PC-3 (cell line): ENCODE data around the gene CAB39L. TPM values are rescaled to one million over a fixed set of nuclear protein-coding genes. Genes with fewer than 3 reads are reported as not detected.
A peak's percentile ranks its signal among the peaks of the same experiment; 100 is the strongest.

Experiments
- ATAC-seq: fragments of 200-7000 bp; cut with Tn5 transposase; 2 replicates; pipeline ENCODE4 v1.9.1; 2020; ENCODE audit warnings: mild to moderate bottlenecking, moderate library complexity
- BruUV-seq: library from RNA; stranded (reverse); fragments of 400-500 nt; replicated peaks from 2 replicates; lab custom pipeline; 2021; lab: Mats Ljungman, UMichigan
- CTCF ChIA-PET: fragments of 300-600 bp; sonication (Branson Sonifier 250); formaldehyde crosslinking; loops from one replicate; lab custom pipeline; 2022; ENCODE audit warnings: antibody characterized with exemption; lab: Charles Lee
- POLR2A ChIA-PET: fragments of 300-600 bp; sonication (Branson Sonifier 250); formaldehyde crosslinking; loops from one replicate; lab custom pipeline; 2022; ENCODE audit warnings: antibody characterized with exemption; ENCODE audit not compliant: unreplicated experiment; lab: Charles Lee
- DNase-seq: peaks from one replicate; pipeline ENCODE4 v3.0.0-alpha.2; 2015
- H2AFZ ChIP-seq: fragments of 300-600 bp; sonication (generic); 2 replicates; pipeline ENCODE4 v1.6.0; 2016; ENCODE audit warnings: antibody characterized with exemption, low read length
- H3F3A ChIP-seq: fragments of 300-600 bp; sonication (generic); one replicate; pipeline ENCODE4 v1.6.0; 2017; ENCODE audit warnings: antibody characterized with exemption, low read length, control low read depth, mild to moderate bottlenecking; ENCODE audit not compliant: unreplicated experiment
- H3K27ac ChIP-seq: fragments of 300-600 bp; sonication (generic); 2 replicates; pipeline ENCODE4 v1.5.1; 2016; ENCODE audit warnings: mild to moderate bottlenecking, low read length
- H3K27me3 ChIP-seq: fragments of 300-600 bp; sonication (generic); 2 replicates; pipeline ENCODE4 v1.6.1; 2016; ENCODE audit warnings: low read length, mixed read lengths
- H3K36me3 ChIP-seq: fragments of 300-600 bp; sonication (generic); 2 replicates; pipeline ENCODE4 v1.6.1; 2016; ENCODE audit warnings: low read depth, mixed run types, low read length, mixed read lengths
- H3K4me1 ChIP-seq: fragments of 300-600 bp; sonication (generic); 2 replicates; pipeline ENCODE4 v1.5.1; 2016; ENCODE audit warnings: low read length; ENCODE audit not compliant: insufficient read depth
- H3K4me2 ChIP-seq: fragments of 300-600 bp; sonication (generic); 2 replicates; pipeline ENCODE4 v1.6.0; 2016; ENCODE audit warnings: low read length
- H3K4me3 ChIP-seq: fragments of 300-600 bp; sonication (generic); 2 replicates; pipeline ENCODE4 v1.5.1; 2016; ENCODE audit warnings: mild to moderate bottlenecking, low read length, mixed read lengths
- H3K79me2 ChIP-seq: fragments of 300-600 bp; sonication (generic); 2 replicates; pipeline ENCODE4 v1.6.1; 2017; ENCODE audit warnings: low read length, mixed read lengths
- H3K9ac ChIP-seq: fragments of 300-600 bp; sonication (generic); 2 replicates; pipeline ENCODE4 v1.6.0; 2016; ENCODE audit warnings: mild to moderate bottlenecking, low read length
- H3K9me2 ChIP-seq: fragments of 300-600 bp; sonication (generic); replicated peaks from 2 replicates; pipeline ENCODE4 v1.6.1; 2016; ENCODE audit warnings: mixed run types, low read length, mixed read lengths
- H3K9me3 ChIP-seq: fragments of 300-600 bp; sonication (generic); 2 replicates; pipeline ENCODE4 v1.6.1; 2016; ENCODE audit warnings: low read length, mixed read lengths
- H4K20me1 ChIP-seq: fragments of 300-600 bp; sonication (generic); 2 replicates; pipeline ENCODE4 v1.6.1; 2016; ENCODE audit warnings: low read length, mixed read lengths
- CTCF ChIP-seq: fragments of 300-600 bp; sonication (generic); conservative IDR thresholded peaks from 2 replicates; pipeline ENCODE4 v1.5.1; 2017; ENCODE audit warnings: antibody characterized with exemption, low read depth, mild to moderate bottlenecking, low read length
- EZH2 ChIP-seq: fragments of 300-600 bp; sonication (generic); IDR thresholded peaks from one replicate; pipeline ENCODE4 v1.6.1; 2017; ENCODE audit warnings: antibody characterized with exemption, mild to moderate bottlenecking, low read length; ENCODE audit not compliant: unreplicated experiment
- EZH2phosphoT487 ChIP-seq: fragments of 300-600 bp; sonication (generic); IDR thresholded peaks from 2 replicates; pipeline ENCODE4 v1.6.1; 2018; ENCODE audit warnings: mild to moderate bottlenecking, antibody characterized with exemption, low read length, borderline replicate concordance
- intact Hi-C: fragments of 100-400 bp; cut with micrococcal nuclease; formaldehyde crosslinking; loops from 2 replicates; pipeline ENCODE4 v1.9.0; 2023
- total RNA-seq: library from RNA; depleted of rRNA; stranded (reverse); fragments of >200 nt; gene quantifications from 2 replicates; pipeline ENCODE4 v1.2.3, GENCODE V29; 2014

Gene CAB39L
- total RNA-seq, 1 experiment from 2014 or later: 1.8 TPM

- no peaks in the 10 kb centered on the region for H3K27me3 ChIP-seq
- 0 out of 2 replicates have a peak overlapping the region, but pooled peaks have one; percentile 18 for H3K9ac ChIP-seq
- no peaks in the 10 kb centered on the region for H3K9me3 ChIP-seq
- intact Hi-C loops: loop anchor here (5.0 kb wide), 1 partner anchor 136 kb away; no protein-coding TSS in a partner anchor
- peak overlapping the region; percentile 99 for H3K4me2 ChIP-seq
- ChIA-PET CTCF (no interaction called here), POLR2A (interaction anchor here (0.6 kb wide), 1 partner anchor 49 kb away, joined by 8 read pairs; the partner anchor contains the start of gene PHF11)
- ATAC-seq (no peak), DNase-seq (no peak)
- H3K27ac ChIP-seq: no peak overlapping the region
- no peak overlapping the region for H2AFZ ChIP-seq
- peaks cover 46% of the 10 kb centered on the region for H3K4me1 ChIP-seq
- peak overlapping the region; percentile 80 for H3K4me3 ChIP-seq
- H4K20me1 ChIP-seq: no peaks in the 10 kb centered on the region
- H3K9me2 ChIP-seq: no peaks in the 10 kb centered on the region
- BruUV-seq: no TSS peak
- H3F3A ChIP-seq: no peaks in the 10 kb centered on the region
- peaks cover 48% of the 10 kb centered on the region for H3K79me2 ChIP-seq
- TF ChIP-seq EZH2 (no peak), EZH2phosphoT487 (no peak), CTCF (no peak)
- H3K36me3 ChIP-seq: no peaks in the 10 kb centered on the region
Observed at GRCh38 chr13:49446473-49446872, 2.6 kb upstream of the CAB39L start.

GRCh38 chr13:49444524-49445395 lies 896 bp upstream of the CAB39L start:
- peak; percentile 25 for ATAC-seq
- Histone ChIP-seq H4K20me1 (no peaks in the 10 kb centered on the region), H3K27ac (peak overlapping the region; percentile 79), H2AFZ (peak overlapping the region; percentile 96), H3K27me3 (no peaks in the 10 kb centered on the region), H3K4me2 (peak overlapping the region; percentile 99), H3K4me3 (peak overlapping the region; percentile 80), H3K9me3 (no peaks in the 10 kb centered on the region), H3K9me2 (no peaks in the 10 kb centered on the region), H3F3A (no peaks in the 10 kb centered on the region), H3K36me3 (no peaks in the 10 kb centered on the region), H3K9ac (peak overlapping the region; percentile 76), H3K79me2 (peaks cover 42% of the 10 kb centered on the region), H3K4me1 (peaks cover 48% of the 10 kb centered on the region)
- CTCF ChIA-PET: interaction anchor here (0.6 to 0.7 kb wide), 2 partner anchors 46 to 123 kb away, joined by 3 to 5 read pairs; no protein-coding TSS in a partner anchor
- BruUV-seq: TSS peak; percentile 57
- POLR2A ChIA-PET: interaction anchor here (0.5 to 0.6 kb wide), 2 partner anchors 8 to 69 kb away, joined by 3 to 6 read pairs; no protein-coding TSS in a partner anchor
- TF ChIP-seq EZH2 (no peak), EZH2phosphoT487 (no peak), CTCF (no peak)
- peak; percentile 38 for DNase-seq
- intact Hi-C loops: loop anchor here (1.0 to 5.0 kb wide), 3 partner anchors 50 to 163 kb away; partner anchors contain the start of gene PHF11
